SK-N-MC (cell line): ENCODE results near the gene CIAO1.
A peak's percentile ranks its signal among the peaks of the same experiment; 100 is the strongest.
"Not testable (repeated sequence)": the region's sequence is repeated elsewhere in the genome, so short reads cannot be mapped to it uniquely, and the experiment has no call there.

Experiments
- DNase-seq: peaks from one replicate; pipeline ENCODE4 v3.0.0-alpha.2; 2011; ENCODE audit warnings: low read depth, low spot score
- H3K27ac ChIP-seq: fragments of 200-600 bp; sonication (generic); 2 replicates; pipeline ENCODE4 v1.5.1; 2016; ENCODE audit warnings: mixed run types
- H3K36me3 ChIP-seq: fragments of 200-600 bp; sonication (generic); 2 replicates; pipeline ENCODE4 v1.6.1; 2017; ENCODE audit warnings: antibody characterized with exemption, low read length, mixed read lengths; ENCODE audit not compliant: insufficient read depth
- H3K4me3 ChIP-seq: fragments of 200-600 bp; sonication (generic); 2 replicates; pipeline ENCODE4 v1.5.1; 2016
- H3K9ac ChIP-seq: fragments of 200-600 bp; sonication (generic); 2 replicates; pipeline ENCODE4 v1.8.0; 2017; ENCODE audit warnings: mixed run types, mixed read lengths; ENCODE audit not compliant: insufficient read length
- H3K9me3 ChIP-seq: fragments of 200-600 bp; sonication (generic); 2 replicates; pipeline ENCODE4 v1.6.1; 2017; ENCODE audit warnings: low read depth, mild to moderate bottlenecking, antibody characterized with exemption, low read length, moderate library complexity, mixed read lengths
- EZH2 ChIP-seq: fragments of 200-600 bp; sonication (generic); IDR thresholded peaks from one replicate; pipeline ENCODE4 v1.6.1; 2017; ENCODE audit warnings: antibody characterized with exemption
- FOXP2 ChIP-seq: optimal IDR thresholded peaks from 2 replicates; pipeline ENCODE3; 2011; ENCODE audit warnings: mild to moderate bottlenecking, moderate library complexity; ENCODE audit not compliant: insufficient read depth; ENCODE audit errors: extremely low read length, control extremely low read depth
- POLR2AphosphoS5 ChIP-seq: IDR thresholded peaks from 2 replicates; pipeline ENCODE4 v1.6.1; 2012; ENCODE audit warnings: mild to moderate bottlenecking, low read depth, low read length, borderline replicate concordance

CIAO1 gene

GRCh38 chr2:96265840-96266679 lies at the start of gene CIAO1, which contains the start of gene TMEM127:
TSS of gene CIAO1 (plus strand) at chr2:96266225. CDS start at chr2:96266351, 126 bp downstream.
TSS of gene TMEM127 (minus strand) at chr2:96265997. CDS start at chr2:96265381, 616 bp downstream.
- peak; percentile 66 for DNase-seq
- TF ChIP-seq EZH2, result no peak
- TF ChIP-seq POLR2AphosphoS5, result peak; percentile 73
- peak; percentile 40 for TF ChIP-seq FOXP2
- H3K36me3 ChIP-seq, result peaks cover 22% of the 10 kb centered on the region
- H3K4me3 ChIP-seq, result peak within 1 kb of the TSS; percentile 96
- H3K27ac ChIP-seq, result no peak within 1 kb of the TSS
- peak within 1 kb of the TSS; percentile 91 for H3K9ac ChIP-seq
- H3K9me3 ChIP-seq, result no peaks in the 10 kb centered on the region

- Histone ChIP-seq H3K9ac (no peak overlapping the region), H3K27ac (no peak overlapping the region), H3K9me3 (no peaks in the 10 kb centered on the region), H3K36me3 (no peaks in the 10 kb centered on the region), H3K4me3 (no peak overlapping the region)
- DNase-seq, result no peak
- no peak for TF ChIP-seq EZH2
- no peak for TF ChIP-seq FOXP2
- no peak for TF ChIP-seq POLR2AphosphoS5
Measured at GRCh38 chr2:96218508-96219131, 47.4 kb upstream of the CIAO1 start.

- DNase-seq, H3K9ac ChIP-seq, H3K9me3 ChIP-seq, H3K4me3 ChIP-seq, H3K27ac ChIP-seq, H3K36me3 ChIP-seq: not testable (repeated sequence)
Measured at GRCh38 chr2:96219959-96220358, 46.1 kb upstream of the CIAO1 start.

- not testable (repeated sequence) for H3K27ac ChIP-seq, H3K9ac ChIP-seq, H3K4me3 ChIP-seq, H3K36me3 ChIP-seq, DNase-seq, H3K9me3 ChIP-seq
Measured at GRCh38 chr2:96221106-96221505, 44.9 kb upstream of the CIAO1 start.

- no peak overlapping the region for H3K9ac ChIP-seq
- no peak overlapping the region for H3K27ac ChIP-seq
- H3K9me3 ChIP-seq, result no peaks in the 10 kb centered on the region
- no peaks in the 10 kb centered on the region for H3K36me3 ChIP-seq
- no peak for DNase-seq
- TF ChIP-seq FOXP2, result no peak
- no peak for TF ChIP-seq EZH2
- no peak for TF ChIP-seq POLR2AphosphoS5
- H3K4me3 ChIP-seq, result no peak overlapping the region
Measured at GRCh38 chr2:96225016-96225533, 41.0 kb upstream of the CIAO1 start.

GRCh38 chr2:96231316-96231715 lies 34.7 kb upstream of the CIAO1 start:
- H3K27ac ChIP-seq, result no peak overlapping the region
- H3K36me3 ChIP-seq, result no peaks in the 10 kb centered on the region
- TF ChIP-seq FOXP2 (no peak), POLR2AphosphoS5 (no peak), EZH2 (no peak)
- H3K4me3 ChIP-seq, result no peak overlapping the region
- no peaks in the 10 kb centered on the region for H3K9me3 ChIP-seq
- no peak overlapping the region for H3K9ac ChIP-seq
- DNase-seq, result no peak

- H3K9ac ChIP-seq, result no peak overlapping the region
- DNase-seq, result no peak
- no peak overlapping the region for H3K4me3 ChIP-seq
- no peaks in the 10 kb centered on the region for H3K9me3 ChIP-seq
- no peak for TF ChIP-seq FOXP2
- TF ChIP-seq EZH2, result no peak
- TF ChIP-seq POLR2AphosphoS5, result no peak
- no peak overlapping the region for H3K27ac ChIP-seq
- H3K36me3 ChIP-seq, result no peaks in the 10 kb centered on the region
Measured at GRCh38 chr2:96233436-96233835, 32.6 kb upstream of the CIAO1 start.

GRCh38 chr2:96233880-96234316 lies 32.1 kb upstream of the CIAO1 start:
- H3K4me3 ChIP-seq, result no peak overlapping the region
- no peak for TF ChIP-seq POLR2AphosphoS5
- no peak for TF ChIP-seq FOXP2
- TF ChIP-seq EZH2, result no peak
- no peaks in the 10 kb centered on the region for H3K36me3 ChIP-seq
- H3K9ac ChIP-seq, result no peak overlapping the region
- H3K27ac ChIP-seq, result no peak overlapping the region
- DNase-seq, result no peak
- H3K9me3 ChIP-seq, result no peaks in the 10 kb centered on the region
